A673 (cell line): ENCODE measurements around the gene ZFP90.

Experiments used
- EZH2 ChIP-seq: fragments of 200-600 bp; sonication (generic); IDR thresholded peaks from 2 replicates; pipeline ENCODE4 v1.6.1; 2017; ENCODE audit warnings: borderline replicate concordance, low read depth, mild to moderate bottlenecking, mixed read lengths, antibody characterized with exemption, low read length; ENCODE audit not compliant: poor library complexity, severe bottlenecking
- TF ChIP-seq, protein P1 (sequence below): fragments of 300-800, 200-600 bp; sonication (generic); conservative IDR thresholded peaks from 2 replicates; pipeline ENCODE4 v1.5.1; 2017; ENCODE audit warnings: low read depth, mild to moderate bottlenecking, antibody characterized with exemption, low read length, moderate library complexity, mixed read lengths

DNA sequence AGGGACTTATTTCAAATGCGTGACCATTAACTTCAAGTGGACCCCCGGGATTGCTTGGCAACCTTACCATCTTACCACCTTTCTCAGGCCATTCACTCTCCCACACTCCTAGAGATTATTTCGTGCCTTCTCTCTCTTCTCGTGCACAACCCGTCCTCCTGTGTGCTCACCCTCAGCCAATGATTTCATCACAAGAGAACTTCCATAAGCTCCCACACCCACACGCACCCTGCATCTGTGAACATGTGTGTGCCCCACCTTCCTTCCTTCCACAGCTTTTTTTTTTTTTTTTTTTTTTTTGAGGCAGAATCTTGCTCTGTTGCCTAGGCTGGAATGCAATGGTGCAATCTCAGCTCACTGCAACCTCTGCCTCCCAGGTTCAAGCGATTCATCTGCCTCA, 78.6 kb downstream of the ZFP90 start:
- no peak for TF ChIP-seq EZH2
- TF ChIP-seq, protein P1, sequence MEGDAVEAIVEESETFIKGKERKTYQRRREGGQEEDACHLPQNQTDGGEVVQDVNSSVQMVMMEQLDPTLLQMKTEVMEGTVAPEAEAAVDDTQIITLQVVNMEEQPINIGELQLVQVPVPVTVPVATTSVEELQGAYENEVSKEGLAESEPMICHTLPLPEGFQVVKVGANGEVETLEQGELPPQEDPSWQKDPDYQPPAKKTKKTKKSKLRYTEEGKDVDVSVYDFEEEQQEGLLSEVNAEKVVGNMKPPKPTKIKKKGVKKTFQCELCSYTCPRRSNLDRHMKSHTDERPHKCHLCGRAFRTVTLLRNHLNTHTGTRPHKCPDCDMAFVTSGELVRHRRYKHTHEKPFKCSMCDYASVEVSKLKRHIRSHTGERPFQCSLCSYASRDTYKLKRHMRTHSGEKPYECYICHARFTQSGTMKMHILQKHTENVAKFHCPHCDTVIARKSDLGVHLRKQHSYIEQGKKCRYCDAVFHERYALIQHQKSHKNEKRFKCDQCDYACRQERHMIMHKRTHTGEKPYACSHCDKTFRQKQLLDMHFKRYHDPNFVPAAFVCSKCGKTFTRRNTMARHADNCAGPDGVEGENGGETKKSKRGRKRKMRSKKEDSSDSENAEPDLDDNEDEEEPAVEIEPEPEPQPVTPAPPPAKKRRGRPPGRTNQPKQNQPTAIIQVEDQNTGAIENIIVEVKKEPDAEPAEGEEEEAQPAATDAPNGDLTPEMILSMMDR = no peak
